IMR-90 (cell line): ENCODE data around the gene TTC8. TPM values are rescaled to one million over a fixed set of nuclear protein-coding genes. Genes with fewer than 3 reads are reported as not detected.
A peak's percentile ranks its signal among the peaks of the same experiment; 100 is the strongest.

Experiments
- ATAC-seq: fragments of 200-7000 bp; cut with Tn5 transposase; 2 replicates; pipeline ENCODE4 v1.9.1; 2020; ENCODE audit warnings: low read depth, mild to moderate bottlenecking, moderate library complexity
- BruUV-seq: library from RNA; stranded (reverse); fragments of 400-500 nt; replicated peaks from 2 replicates; lab custom pipeline; 2021; lab: Mats Ljungman, UMichigan
- CTCF ChIA-PET: fragments of 300-600 bp; formaldehyde crosslinking; extraction: SDS; loops from one replicate; lab custom pipeline; 2021; ENCODE audit warnings: antibody characterized with exemption; lab: Yijun Ruan, JAX
- POLR2A ChIA-PET: fragments of 300-600 bp; sonication (Branson Sonifier 250); formaldehyde crosslinking; loops from one replicate; lab custom pipeline; 2022; ENCODE audit warnings: antibody characterized with exemption; ENCODE audit not compliant: unreplicated experiment; lab: Charles Lee
- DNase-seq: peaks from one replicate; pipeline ENCODE4 v3.0.0; 2013
- H2AFZ ChIP-seq: replicated peaks from 2 replicates; pipeline ENCODE3; 2013; ENCODE audit warnings: low read length, mild to moderate bottlenecking; ENCODE audit not compliant: poor library complexity
- H2AK5ac ChIP-seq: 2 replicates; pipeline ENCODE4 v1.6.1; 2013; ENCODE audit warnings: low read depth, low read length, inconsistent platforms
- H2AK9ac ChIP-seq: replicated peaks from 2 replicates; pipeline ENCODE3; 2013; ENCODE audit warnings: mild to moderate bottlenecking, low read depth, low read length, moderate library complexity; ENCODE audit not compliant: poor library complexity
- H2BK120ac ChIP-seq: 2 replicates; pipeline ENCODE4 v1.6.1; 2013; ENCODE audit warnings: low read depth, low read length, inconsistent platforms
- H2BK15ac ChIP-seq: 3 replicates; pipeline ENCODE4 v1.6.1; 2013; ENCODE audit warnings: low read depth, low read length, inconsistent platforms
- H2BK20ac ChIP-seq: 2 replicates; pipeline ENCODE4 v1.6.1; 2013; ENCODE audit warnings: low read depth, mild to moderate bottlenecking, inconsistent platforms, low read length, moderate library complexity
- H2BK5ac ChIP-seq: 2 replicates; pipeline ENCODE4 v1.6.1; 2013; ENCODE audit warnings: mild to moderate bottlenecking, low read depth, low read length, inconsistent platforms; ENCODE audit not compliant: poor library complexity, severe bottlenecking
- H3K14ac ChIP-seq: replicated peaks from 2 replicates; pipeline ENCODE4 v1.6.1; 2013; ENCODE audit warnings: low read depth, low read length, inconsistent platforms
- H3K18ac ChIP-seq: 2 replicates; pipeline ENCODE4 v1.6.1; 2013; ENCODE audit warnings: low read depth, low read length, control low read depth
- H3K23ac ChIP-seq: 2 replicates; pipeline ENCODE4 v1.6.1; 2013; ENCODE audit warnings: low read depth, low read length, inconsistent platforms
- H3K27ac ChIP-seq: 2 replicates; pipeline ENCODE4 v1.5.1; 2013; ENCODE audit warnings: mild to moderate bottlenecking, control low read depth, low read length; ENCODE audit not compliant: insufficient read depth
- H3K27me3 ChIP-seq: 2 replicates; pipeline ENCODE4 v1.6.1; 2013; ENCODE audit warnings: low read length; ENCODE audit not compliant: control insufficient read depth, insufficient read depth
- H3K36me3 ChIP-seq: 2 replicates; pipeline ENCODE4 v1.6.1; 2013; ENCODE audit warnings: low read length, mixed read lengths; ENCODE audit not compliant: control insufficient read depth, insufficient read depth
- H3K4ac ChIP-seq: 2 replicates; pipeline ENCODE4 v1.6.1; 2013; ENCODE audit warnings: low read depth, low read length, inconsistent platforms
- H3K4me1 ChIP-seq: 2 replicates; pipeline ENCODE4 v1.6.1; 2013; ENCODE audit warnings: low read length, mixed read lengths; ENCODE audit not compliant: control insufficient read depth, insufficient read depth
- H3K4me2 ChIP-seq: 2 replicates; pipeline ENCODE4 v1.6.1; 2013; ENCODE audit warnings: low read depth, mild to moderate bottlenecking, control low read depth, low read length, moderate library complexity
- H3K4me3 ChIP-seq: 2 replicates; pipeline ENCODE4 v1.5.1; 2013; ENCODE audit warnings: low read depth, mild to moderate bottlenecking, control low read depth, low read length, moderate library complexity; ENCODE audit not compliant: insufficient read depth
- H3K56ac ChIP-seq: 2 replicates; pipeline ENCODE4 v1.6.1; 2013; ENCODE audit warnings: low read length, inconsistent platforms; ENCODE audit not compliant: insufficient read depth; ENCODE audit errors: extremely low read depth
- H3K79me1 ChIP-seq, 2 experiments: 2 replicates each; pipeline ENCODE4 v1.6.1; 2013; ENCODE audit warnings: low read length in 2 of 2, inconsistent platforms in 1 of 2, low read depth in 1 of 2
- H3K9ac ChIP-seq: 2 replicates; pipeline ENCODE4 v1.6.1; 2013; ENCODE audit warnings: low read depth, low read length, control low read depth
- H3K9me1 ChIP-seq: 2 replicates; pipeline ENCODE4 v1.6.1; 2013; ENCODE audit warnings: low read length, inconsistent platforms; ENCODE audit not compliant: insufficient read depth
- H3K9me3 ChIP-seq: 2 replicates; pipeline ENCODE4 v1.6.1; 2013; ENCODE audit warnings: low read length; ENCODE audit not compliant: control insufficient read depth, insufficient read depth
- H4K20me1 ChIP-seq: 2 replicates; pipeline ENCODE4 v1.6.1; 2013; ENCODE audit warnings: low read length, inconsistent platforms; ENCODE audit not compliant: insufficient read depth
- H4K5ac ChIP-seq: 2 replicates; pipeline ENCODE4 v1.6.1; 2013; ENCODE audit warnings: mild to moderate bottlenecking, low read depth, low read length, control low read depth
- H4K8ac ChIP-seq, 2 experiments: 2 replicates each; pipeline ENCODE4 v1.6.1; 2013; ENCODE audit warnings: low read depth in 2 of 2, low read length in 2 of 2, control low read depth in 1 of 2, inconsistent platforms in 1 of 2
- H4K91ac ChIP-seq: 2 replicates; pipeline ENCODE4 v1.6.1; 2013; ENCODE audit warnings: low read depth, low read length, inconsistent platforms; ENCODE audit not compliant: insufficient read depth
- CEBPB ChIP-seq: IDR thresholded peaks from 2 replicates; pipeline ENCODE4 v1.6.1; 2012; ENCODE audit warnings: low read depth, low read length, improper control_type of control experiment
- NFE2L2 ChIP-seq: fragments of 150-350 bp; IDR thresholded peaks from 2 replicates; pipeline ENCODE4 v1.6.1; 2016; ENCODE audit warnings: low read depth, mild to moderate bottlenecking, low read length
- RFX5 ChIP-seq: IDR thresholded peaks from 2 replicates; pipeline ENCODE4 v1.8.0; 2012; ENCODE audit warnings: low read depth, mild to moderate bottlenecking, low read length, moderate library complexity
- WGBS, 2 experiments: methylation state at CpG; one replicate each; pipeline versions ENCODE4 v1.1.5 to v1.1.7; 2013; ENCODE audit warnings: missing lambda C conversion rate in 2 of 2; ENCODE audit not compliant: insufficient read length in 1 of 2; ENCODE audit errors: extremely low coverage in 2 of 2; 5-methylcytosine and 5-hydroxymethylcytosine counted together
- dilution Hi-C: fragments of 300-500 bp; cut with HindIII; formaldehyde crosslinking; loops from one replicate; pipeline ENCODE4 v1.14.3; 2018; ENCODE audit warnings: low sequenced_read_pairs; ENCODE audit not compliant: unreplicated experiment
- in situ Hi-C: fragments of 300-500 bp; cut with MboI; formaldehyde crosslinking; loops from 3 replicates; pipeline ENCODE4 v1.14.3; 2019; ENCODE audit warnings: low sequenced_read_pairs, inconsistent platforms, mixed read lengths
- intact Hi-C: fragments of 100-400 bp; cut with micrococcal nuclease; formaldehyde crosslinking; loops from 2 replicates; pipeline ENCODE4 v1.10.0; 2022
- polyA plus RNA-seq, 3 experiments: library from polyadenylated mRNA; depleted of rRNA; stranded (reverse); fragments of >200 nt; gene quantifications; 2 replicates each; pipeline ENCODE4 v1.2.3, GENCODE V29; 2012; ENCODE audit warnings: low replicate concordance in 1 of 3
- total RNA-seq: library from RNA; depleted of rRNA; stranded (reverse); fragments of >200 nt; gene quantifications from 2 replicates; pipeline ENCODE4 v1.2.3, GENCODE V29; 2012

The TTC8 gene
- total and polyA plus RNA-seq, 2 of the 4 experiments (the other 2 are of a cell fraction): 48.9 to 84.2 TPM

DNA sequence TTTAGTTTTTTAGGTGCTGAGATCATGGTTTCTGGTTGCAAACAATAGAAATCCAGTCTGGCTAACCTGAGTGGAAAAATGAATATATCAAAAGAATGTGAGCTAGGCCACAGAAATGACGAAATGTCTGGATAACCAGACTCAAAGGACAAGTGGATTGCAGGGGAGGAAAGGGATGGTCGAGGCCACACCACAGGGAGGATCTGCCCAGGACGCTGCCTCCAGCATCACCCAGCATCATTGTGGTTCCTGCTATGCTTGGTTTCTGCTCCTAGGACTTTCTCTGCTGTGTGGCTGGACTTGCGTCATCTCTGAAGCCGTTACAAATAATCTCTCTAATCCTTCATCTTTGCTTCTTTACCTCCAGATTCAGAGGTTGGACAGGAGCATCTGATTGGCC lies 80.4 kb downstream of the TTC8 start:
- no peak overlapping the region for H4K91ac ChIP-seq
- H3K14ac ChIP-seq: no peak overlapping the region
- H3K4me2 ChIP-seq: no peak overlapping the region
- no peak overlapping the region for H4K8ac ChIP-seq
- H3K9me1 ChIP-seq: 0 out of 2 replicates have a peak, but pooled peaks cover 5% of the 10 kb centered on the region
- no peak overlapping the region for H4K5ac ChIP-seq
- H3K79me1 ChIP-seq: no peaks in the 10 kb centered on the region
- no peak overlapping the region for H2BK15ac ChIP-seq
- no peak overlapping the region for H2AK9ac ChIP-seq
- no peak overlapping the region for H3K4me3 ChIP-seq
- H2AK5ac ChIP-seq: no peak overlapping the region
- DNase-seq: peak; percentile 44
- no peak overlapping the region for H3K56ac ChIP-seq
- TF ChIP-seq RFX5: no peak
- TF ChIP-seq CEBPB: peak; percentile 68
- no peak for TF ChIP-seq NFE2L2
- H3K4me1 ChIP-seq: no peaks in the 10 kb centered on the region
- no peak overlapping the region for H3K27ac ChIP-seq
- no peak overlapping the region for H3K9ac ChIP-seq
- intact Hi-C loops (no loop called here), in situ Hi-C loops (no loop called here), dilution Hi-C loops (no loop called here)
- no peak overlapping the region for H2BK5ac ChIP-seq
- ChIA-PET CTCF (no interaction called here), POLR2A (interaction anchor here (0.6 kb wide), 1 partner anchor 80 kb away, joined by 3 read pairs; no protein-coding TSS in a partner anchor)
- BruUV-seq: no TSS peak
- H2BK120ac ChIP-seq: no peak overlapping the region
- WGBS, 2 experiments: no CpG with 5 or more reads among the region's 5 CpGs
- H4K20me1 ChIP-seq: no peaks in the 10 kb centered on the region
- ATAC-seq: no peak
- H3K9me3 ChIP-seq: peaks cover 10% of the 10 kb centered on the region
- no peak overlapping the region for H2AFZ ChIP-seq
- H3K23ac ChIP-seq: no peak overlapping the region
- H3K36me3 ChIP-seq: no peaks in the 10 kb centered on the region
- H2BK20ac ChIP-seq: no peak overlapping the region
- H3K4ac ChIP-seq: no peak overlapping the region
- peaks cover 2% of the 10 kb centered on the region; the same call in 1 of the 2 replicates for H3K27me3 ChIP-seq
- H3K18ac ChIP-seq: no peak overlapping the region
